LNCAP (cell line): Measurements from ENCODE around the gene ARL8B.

Experiments used
- TF ChIP-seq, protein P1 (sequence below): fragments of 450-650 bp; IDR thresholded peaks from 2 replicates; pipeline ENCODE4 v1.5.1; 2017; ENCODE audit warnings: mild to moderate bottlenecking

Gene ARL8B

DNA sequence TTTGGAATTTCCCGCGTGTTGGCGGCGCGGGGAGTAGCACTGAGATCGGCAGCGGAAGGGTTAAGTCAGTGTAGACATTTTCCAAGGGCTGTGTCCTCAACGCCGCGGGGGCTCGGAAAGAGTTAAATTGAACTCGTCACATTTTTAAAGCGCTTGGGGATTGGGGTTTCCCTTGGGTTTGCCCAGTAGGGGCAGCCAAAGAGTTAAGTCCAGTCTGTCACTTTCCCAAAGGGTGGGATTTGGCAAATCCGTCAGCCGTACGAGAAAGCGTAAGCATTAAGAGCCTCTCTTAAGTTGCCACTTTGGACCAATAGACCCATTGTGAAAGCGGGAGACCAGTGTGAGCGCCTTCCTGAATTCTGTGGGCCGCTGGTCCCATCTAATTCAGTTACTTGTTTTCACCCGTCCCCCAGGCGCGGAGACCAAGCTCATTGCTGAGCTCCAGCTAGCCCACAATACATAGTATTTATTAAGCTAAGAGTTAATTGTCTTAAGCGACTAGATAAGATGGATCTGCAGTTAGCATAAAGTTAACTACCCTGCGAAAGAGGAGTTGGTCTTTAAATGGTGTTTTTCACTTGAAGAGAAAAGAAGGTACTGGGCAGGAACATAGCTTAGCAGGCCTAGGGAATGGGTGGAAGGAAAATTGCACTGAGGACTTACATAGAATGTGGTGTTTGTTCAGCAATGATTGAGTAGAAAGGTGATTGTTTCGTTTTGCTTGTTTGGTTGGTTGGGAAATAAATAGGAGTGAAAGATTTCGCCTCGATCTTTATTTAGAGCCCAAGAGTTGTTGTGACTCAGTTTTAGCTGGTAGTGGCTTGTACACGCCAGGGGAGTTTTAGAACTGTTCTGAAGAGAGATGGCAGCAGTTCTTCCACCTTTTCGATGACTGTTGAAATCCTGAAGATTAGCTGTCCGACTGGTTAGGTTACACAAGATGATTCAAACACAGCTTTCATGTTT lies 932 bp downstream of the ARL8B start:
- TF ChIP-seq, protein P1, sequence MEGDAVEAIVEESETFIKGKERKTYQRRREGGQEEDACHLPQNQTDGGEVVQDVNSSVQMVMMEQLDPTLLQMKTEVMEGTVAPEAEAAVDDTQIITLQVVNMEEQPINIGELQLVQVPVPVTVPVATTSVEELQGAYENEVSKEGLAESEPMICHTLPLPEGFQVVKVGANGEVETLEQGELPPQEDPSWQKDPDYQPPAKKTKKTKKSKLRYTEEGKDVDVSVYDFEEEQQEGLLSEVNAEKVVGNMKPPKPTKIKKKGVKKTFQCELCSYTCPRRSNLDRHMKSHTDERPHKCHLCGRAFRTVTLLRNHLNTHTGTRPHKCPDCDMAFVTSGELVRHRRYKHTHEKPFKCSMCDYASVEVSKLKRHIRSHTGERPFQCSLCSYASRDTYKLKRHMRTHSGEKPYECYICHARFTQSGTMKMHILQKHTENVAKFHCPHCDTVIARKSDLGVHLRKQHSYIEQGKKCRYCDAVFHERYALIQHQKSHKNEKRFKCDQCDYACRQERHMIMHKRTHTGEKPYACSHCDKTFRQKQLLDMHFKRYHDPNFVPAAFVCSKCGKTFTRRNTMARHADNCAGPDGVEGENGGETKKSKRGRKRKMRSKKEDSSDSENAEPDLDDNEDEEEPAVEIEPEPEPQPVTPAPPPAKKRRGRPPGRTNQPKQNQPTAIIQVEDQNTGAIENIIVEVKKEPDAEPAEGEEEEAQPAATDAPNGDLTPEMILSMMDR = no peak

- TF ChIP-seq, protein P1 = no peak
Observed at GRCh38 chr3:5123937-5124336, 1.8 kb downstream of the ARL8B start.

DNA sequence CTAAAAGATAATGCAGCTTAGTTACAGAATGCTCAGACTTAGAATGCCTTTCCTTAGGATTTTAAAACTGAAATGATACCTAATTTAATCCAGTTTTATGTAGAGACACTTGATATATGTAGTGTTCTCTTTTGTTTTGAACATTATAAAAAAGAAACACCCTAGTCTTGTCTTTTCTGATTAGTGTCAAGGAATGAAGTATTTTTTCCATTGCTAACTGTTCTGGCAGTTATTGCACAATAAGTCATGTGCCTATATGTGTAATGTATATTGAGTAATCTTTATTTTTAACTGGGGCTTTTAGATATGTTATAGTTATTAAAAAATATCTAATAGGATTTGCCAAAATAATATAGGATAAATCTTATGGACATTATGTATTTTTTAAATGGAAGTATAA lies 4.5 kb downstream of the ARL8B start:
- TF ChIP-seq, protein P1 = no peak

DNA sequence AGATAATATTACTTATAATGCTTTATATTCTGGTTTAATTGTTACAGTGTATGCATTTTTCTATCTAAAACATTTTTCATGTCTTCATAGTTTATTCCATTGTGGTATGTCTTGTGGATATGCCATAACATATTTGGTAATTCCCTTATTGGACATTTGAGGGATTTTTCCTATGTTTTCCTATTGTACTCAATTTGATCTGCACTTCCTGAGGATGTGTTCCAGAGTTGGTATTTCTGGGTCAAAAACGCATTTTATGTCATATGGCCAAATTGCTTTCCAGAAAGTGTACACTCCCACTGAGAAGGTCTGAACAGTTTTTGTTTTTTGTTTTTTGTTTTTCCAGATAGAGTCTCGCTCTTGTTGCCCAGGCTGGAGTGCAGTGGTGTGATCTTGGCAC lies 6.8 kb downstream of the ARL8B start:
- TF ChIP-seq, protein P1 = no peak

DNA sequence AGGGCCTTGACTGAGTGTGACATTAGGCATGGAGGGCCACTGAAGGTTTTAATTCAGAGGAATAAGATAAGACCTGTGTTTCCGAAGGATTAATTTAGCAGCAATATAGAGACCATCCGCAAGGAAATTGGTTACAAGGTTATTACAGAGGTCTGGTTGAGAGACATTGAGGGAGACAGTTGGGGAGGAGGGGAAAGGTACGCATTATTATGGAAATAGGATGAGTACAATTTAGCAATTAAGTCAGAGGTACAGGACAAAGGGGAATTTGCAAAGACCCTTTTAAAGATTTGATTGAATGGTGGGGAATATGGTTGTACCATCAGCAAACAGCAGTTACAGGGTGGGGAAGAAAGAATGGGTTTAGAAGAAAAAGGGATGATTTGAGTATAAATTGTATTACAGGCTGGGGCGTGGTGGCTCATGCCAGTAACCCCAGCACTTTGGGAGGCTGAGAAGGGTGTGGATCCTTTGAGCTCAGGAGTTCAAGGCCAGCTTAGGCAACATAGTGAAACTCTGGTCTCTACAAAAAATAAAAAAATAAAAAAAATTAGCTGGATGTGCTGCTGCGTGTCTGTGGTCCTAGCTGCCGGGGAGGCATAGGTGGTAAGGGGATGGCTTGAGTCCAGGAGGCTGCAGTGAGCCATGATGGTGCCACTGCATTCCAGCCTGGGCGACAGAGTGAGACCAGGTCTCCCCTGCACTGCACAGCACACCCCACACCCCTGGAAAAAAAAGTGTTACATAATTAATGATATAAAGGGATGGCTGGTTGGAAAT lies 11.3 kb downstream of the ARL8B start:
- TF ChIP-seq, protein P1 = no peak

GRCh38 chr3:5134019-5134391 lies 11.9 kb downstream of the ARL8B start:
- TF ChIP-seq, protein P1 = no peak

DNA sequence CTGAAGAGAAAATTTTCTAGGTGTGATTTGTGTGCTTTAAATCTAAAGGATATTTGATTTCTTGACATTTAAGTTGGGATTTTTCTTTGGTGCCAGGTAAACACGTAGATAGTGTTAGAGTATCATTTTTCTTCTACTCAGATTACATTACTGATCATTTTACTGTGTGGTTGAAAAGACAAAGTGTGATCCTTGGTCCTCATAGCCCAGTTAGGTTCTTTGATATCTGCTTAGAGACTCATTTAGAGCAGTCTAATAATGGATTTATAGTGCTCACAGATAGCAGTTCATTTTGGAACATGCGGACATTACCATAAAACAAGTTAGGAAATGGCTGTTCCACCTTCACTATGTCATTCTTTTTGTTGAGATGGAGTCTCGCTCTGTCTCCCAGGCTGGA lies 12.4 kb downstream of the ARL8B start:
- TF ChIP-seq, protein P1 = no peak
